Activated CD4-positive, alpha-beta T cell treated with anti-CD3 and anti-CD28 coated beads, Interleukin-2, amount 50 U/mL, for 4 hours (primary cell): Measurements from ENCODE around the gene PEX16.
"Not testable (repeated sequence)": the region's sequence is repeated elsewhere in the genome, so short reads cannot be mapped to it uniquely, and the experiment has no call there.

Source experiments
- DNase-seq, 2 experiments: peaks; one replicate each; pipeline ENCODE4 v3.0.0-alpha.2; 2020

Gene PEX16

DNA sequence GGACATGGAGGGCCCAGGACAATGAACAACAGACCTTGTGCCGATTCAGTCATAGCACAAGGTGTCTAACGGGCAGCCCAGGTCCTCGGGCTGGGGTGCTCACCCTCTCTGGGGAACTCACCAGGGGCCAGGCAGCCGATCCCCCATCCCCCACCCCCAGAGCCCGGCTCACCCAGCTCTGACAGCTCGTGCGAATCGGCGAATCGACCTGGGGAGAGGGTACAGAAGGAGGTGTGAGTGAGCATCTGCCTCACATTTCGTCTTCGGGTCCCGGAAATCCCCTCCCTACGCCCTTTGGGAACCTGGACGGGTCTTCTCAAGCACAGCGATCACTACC, 423 bp downstream of the PEX16 start:
- DNase-seq: peak; percentile 12 to 19

DNA sequence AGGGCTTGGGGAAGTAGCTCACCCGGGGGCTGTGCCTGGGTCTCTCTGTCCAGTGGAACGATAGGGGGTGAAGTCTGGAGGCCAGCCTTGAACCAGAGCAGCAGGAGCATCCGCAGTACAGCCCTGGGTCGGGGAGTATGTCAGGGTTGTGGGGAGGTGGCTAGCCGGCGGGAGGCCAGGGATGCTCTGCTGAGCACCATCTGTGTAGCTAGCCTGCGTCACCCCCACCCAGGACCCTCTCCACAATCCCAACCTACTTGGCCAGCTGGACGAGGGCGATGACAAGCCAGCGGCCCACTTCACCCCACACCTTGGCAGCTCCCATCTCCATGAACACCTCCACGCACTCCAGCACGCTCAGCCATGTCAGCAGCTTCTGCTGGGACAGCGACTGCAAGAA, 2.2 kb downstream of the PEX16 start:
- DNase-seq: no peak

DNA sequence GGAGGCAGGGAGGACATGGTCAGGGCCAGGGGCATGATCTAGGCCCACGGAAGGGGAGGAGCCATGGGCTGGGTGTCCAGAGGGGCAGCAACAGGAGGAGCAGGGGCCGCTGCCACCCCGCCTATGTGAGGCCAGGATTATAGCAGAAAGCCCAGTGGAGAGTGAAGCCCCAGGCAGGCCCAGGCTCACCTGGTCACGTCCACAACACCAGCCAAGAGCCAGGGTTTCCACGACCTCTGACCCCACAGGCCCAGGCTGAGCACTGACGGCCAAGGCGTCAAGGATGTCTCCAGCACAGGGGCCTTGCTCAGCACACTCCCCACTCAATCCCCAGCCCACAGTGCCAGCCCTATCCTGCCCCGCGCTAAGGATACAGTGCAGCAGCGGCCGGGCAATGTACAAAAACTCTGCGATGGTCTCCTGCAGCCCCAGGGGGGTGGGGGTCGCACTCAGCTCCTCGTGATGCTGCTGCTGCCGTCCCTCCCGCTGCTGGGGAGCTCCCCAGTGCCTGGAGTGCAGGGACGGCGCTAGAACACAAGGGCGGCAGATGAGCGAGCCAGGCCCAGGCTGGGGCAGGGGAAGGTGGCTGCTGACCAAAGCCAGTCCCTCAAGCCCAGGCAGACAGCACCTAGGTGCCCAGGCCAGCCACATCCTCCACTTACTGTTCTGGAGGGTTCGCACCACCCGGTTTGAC, 3.6 kb downstream of the PEX16 start:
- no peak for DNase-seq

DNA sequence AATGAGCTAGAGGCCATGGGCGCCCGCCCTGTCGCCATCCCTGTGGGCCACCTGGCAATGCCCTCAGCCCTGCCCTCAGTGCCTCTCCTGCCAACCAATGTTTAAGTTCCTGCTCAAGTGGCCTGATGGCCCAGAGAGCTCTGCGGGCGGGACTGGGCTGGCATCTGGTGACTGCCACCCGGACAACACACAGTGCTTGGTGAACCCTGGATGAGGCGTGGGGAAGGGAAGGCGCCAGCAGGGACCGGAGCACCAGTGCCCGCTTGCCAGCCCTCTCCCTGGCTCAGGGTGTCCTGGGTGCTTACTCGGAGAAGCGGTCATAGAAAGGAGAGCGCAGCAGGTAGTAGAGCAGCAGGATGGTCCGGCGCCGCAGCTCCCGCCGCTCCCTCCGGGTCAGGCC, 4.2 kb downstream of the PEX16 start:
- DNase-seq: no peak

DNA sequence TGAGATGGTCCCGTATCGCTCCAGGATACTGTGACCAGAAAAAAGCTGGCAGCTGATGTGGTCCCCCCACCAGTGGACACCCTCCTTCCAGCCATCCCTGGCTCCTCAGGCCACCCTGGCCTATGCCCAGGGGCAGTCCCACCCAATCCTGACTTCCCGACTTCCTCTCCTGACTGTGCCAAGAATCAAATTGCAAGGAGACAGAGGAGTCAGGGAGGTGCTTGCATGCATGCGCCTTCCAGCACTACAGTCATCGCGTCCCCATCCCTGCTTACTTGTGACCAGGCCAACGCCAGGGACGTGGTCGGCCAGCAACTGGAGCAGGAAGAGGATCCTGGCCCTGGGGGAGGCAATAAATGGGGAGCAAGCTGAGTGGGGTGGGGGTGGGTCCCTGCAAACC, 7.1 kb downstream of the PEX16 start:
- DNase-seq: no peak

DNA sequence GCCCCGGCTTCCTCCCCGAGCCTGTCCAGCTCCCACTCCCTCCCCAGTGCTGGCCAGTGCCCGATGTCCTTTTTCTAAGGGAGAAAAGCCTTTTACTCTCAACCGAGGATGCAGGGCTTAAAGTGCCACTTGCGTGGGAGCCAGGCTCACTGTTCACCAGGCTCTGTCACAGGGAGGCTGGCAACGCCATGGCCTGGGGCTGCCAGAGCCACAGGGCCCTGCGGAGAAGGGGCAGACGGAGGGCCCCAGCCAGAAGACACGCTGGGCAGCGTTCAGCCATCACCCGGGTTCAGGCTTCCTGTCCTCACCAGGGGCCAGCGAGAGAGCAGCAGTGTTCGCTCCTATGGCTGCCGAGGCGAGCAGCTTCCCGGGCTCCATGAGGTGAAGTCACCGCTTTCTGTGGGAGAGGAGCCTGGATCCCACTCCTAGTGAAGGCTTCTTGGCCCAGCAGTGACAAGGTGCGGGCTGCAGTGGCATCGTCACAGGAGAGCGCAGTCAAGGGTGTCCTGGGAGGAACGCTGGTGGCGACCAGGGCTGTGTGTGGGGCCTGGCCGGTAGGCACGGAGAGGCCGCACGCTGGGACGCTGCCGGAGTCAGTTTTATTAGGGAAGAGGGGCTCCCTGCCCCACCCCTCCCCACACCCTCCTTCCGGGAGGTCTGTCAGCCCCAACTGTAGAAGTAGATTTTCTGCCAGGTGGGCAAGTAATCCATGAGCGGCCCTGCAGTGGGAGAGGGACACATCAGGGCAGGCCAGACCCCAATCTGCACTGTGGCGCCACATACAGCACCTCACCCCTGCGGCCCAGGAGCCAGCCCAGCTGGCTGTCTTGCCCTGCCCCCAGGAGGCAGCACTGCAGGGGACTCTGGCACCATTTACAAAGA, 7.8 kb downstream of the PEX16 start:
- DNase-seq: no peak

DNA sequence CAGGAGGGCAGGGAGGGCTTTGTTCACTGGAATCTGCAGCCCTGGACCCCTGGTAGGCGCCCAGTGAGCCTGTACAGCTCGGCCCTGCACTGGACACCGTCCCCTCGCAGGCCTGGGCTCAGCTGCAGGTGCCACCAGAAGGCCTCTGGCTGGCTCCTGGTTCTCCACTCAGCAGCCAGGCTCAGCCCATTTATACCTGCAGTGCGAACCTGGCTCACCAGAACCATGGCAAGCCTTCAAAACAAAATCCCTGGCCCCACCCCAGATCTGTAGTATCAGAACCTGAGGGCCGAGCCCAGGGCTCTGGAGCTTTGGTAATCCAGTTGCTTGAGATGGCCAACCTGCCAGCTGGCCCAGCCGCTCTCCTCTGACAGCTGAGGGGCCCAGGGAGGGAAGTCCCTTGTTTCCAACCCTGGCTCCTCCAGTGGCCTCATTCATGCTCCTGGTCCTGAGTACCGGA, 9.7 kb downstream of the PEX16 start:
- no peak for DNase-seq

DNA sequence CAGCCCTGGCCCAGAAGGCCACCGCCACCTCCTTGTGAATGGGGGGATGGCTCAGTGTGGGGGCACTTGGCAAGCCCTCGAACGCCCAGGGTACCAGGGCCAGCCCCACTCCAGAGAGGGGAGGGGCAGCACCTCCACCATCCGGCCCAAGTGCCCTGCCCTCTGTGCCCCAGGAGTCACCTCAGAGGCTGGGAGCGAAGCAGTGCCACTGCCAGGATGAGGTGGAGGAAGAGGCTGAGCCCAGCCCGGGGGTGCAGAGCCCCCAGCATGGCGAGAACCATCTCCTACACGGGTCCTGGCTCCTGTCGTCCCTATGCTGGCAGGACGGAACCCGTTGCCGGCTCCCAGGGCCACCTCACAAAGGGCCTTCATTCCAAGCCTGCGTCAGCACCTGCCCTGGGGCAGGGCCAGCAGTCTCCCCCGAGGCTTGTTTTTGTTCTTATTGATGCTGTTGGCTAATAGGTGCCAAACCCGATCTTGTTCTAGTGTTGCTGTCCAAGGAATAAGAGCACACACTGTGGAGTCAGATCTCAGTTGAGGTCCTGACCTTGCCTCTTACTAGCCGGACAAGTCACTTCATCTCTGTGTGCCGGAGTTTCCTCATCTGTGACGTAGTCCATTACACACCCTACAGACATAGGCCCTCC, 10.6 kb downstream of the PEX16 start, which contains the start of gene FREY1:
Gene FREY1 (minus strand): TSS at position 307 of the 647 bp plus-strand sequence. CDS start 26 bp downstream, at position 281.
- no peak for DNase-seq

DNA sequence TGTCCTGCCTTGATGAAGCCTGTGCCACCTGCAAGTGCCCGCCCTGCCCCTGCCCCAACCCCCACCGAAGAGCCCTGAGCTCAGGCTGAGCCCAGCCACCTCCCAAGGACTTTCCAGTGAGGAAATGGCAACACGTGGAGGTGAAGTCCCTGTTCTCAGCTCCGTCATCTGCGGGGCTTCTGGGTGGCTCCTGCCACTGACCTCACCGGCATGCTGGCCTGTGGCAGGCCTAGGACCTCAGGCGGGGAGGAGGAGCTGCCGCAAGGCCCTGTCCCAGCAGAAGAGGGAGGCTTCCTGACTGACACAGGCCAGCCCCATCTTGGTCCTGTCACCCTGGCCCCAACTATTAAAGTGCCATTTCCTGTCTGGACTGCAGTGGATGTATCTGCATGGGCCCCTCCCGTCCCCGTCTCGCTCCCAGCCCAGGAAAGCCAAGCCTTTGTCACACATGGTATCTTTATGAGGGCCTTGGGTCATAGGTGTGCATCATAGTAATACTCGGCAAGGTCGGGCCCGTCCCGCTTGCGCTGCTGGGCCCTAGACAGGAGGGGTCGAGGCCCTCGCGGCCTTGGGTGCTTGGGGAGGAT, 11.5 kb downstream of the PEX16 start:
- DNase-seq: no peak

DNA sequence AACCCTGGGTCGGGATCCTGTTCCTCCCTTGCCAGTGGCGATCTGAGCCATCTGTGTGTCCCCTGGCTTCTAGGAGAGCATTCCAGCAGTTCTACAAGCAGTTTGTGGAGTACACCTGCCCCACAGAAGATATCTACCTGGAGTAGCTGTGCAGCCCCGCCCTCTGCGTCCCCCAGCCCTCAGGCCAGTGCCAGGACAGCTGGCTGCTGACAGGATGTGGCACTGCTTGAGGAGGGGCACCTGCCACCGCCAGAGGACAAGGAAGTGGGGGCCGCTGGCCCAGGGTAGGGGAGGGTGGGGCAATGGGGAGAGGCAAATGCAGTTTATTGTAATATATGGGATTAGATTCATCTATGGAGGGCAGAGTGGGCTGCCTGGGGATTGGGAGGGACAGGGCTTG, 12.1 kb downstream of the PEX16 start:
- DNase-seq: not testable (repeated sequence)

DNA sequence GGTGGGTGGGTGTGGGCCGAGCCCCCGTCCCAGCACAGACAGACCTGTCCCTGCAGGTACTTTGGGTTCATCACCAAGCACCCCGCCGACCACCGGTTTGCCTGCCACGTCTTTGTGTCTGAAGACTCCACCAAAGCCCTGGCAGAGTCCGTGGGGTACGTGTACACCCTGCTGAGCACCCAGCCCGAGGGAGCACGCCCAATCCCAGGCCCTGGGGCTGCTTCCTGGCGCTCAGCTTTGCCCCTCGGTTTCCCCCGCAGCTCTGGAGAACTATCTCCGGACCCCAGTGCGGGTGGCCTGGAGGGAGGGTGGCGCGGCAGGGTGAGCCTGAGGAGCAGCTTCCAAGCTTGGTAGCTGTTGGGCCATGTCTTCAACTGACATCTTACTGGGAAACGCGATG, 12.6 kb downstream of the PEX16 start:
- no peak for DNase-seq

DNA sequence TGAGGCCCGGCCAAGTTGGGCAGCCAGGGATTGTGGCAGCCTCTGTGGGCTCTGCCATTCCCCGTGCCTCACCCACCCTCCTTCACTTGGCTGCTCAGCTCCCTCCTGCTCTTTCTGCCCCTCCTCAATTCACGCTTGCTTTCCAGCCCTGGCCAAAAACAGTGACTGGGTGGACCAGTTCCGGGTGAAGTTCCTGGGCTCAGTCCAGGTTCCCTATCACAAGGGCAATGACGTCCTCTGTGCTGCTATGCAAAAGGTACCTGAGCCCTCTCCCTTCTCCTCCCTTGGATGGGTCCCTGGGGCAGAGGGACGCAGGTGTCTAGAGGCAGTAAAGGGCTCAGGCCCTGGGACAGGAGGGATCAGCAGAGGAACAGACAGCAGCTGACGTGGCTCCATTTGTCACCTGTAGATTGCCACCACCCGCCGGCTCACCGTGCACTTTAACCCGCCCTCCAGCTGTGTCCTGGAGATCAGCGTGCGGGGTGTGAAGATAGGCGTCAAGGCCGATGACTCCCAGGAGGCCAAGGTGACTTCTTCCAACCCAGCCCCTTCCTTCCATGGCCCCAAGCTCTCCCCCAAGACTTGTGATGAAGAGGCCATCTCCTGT, 13.3 kb downstream of the PEX16 start:
- DNase-seq: no peak

DNA sequence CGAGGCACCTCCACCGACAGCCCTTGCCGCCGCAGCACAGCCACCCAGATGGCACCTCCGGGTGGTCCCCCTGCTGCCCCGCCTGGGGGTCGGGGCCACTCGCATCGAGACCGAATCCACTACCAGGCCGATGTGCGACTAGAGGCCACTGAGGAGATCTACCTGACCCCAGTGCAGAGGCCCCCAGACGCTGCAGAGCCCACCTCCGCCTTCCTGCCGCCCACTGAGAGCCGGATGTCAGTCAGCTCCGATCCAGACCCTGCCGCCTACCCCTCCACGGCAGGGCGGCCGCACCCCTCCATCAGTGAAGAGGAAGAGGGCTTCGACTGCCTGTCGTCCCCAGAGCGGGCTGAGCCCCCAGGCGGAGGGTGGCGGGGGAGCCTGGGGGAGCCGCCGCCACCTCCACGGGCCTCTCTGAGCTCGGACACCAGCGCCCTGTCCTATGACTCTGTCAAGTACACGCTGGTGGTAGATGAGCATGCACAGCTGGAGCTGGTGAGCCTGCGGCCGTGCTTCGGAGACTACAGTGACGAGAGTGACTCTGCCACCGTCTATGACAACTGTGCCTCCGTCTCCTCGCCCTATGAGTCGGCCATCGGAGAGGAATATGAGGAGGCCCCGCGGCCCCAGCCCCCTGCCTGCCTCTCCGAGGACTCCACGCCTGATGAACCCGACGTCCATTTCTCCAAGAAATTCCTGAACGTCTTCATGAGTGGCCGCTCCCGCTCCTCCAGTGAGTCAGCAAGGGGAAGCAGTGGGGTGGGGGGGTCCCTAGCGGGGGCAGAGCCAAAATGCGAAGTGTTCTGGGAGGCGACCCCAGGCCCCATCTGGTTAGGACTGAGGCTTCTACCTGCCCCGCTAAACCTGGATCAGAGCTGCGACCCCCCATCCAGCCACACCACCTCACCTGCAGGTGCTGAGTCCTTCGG, 15.0 kb downstream of the PEX16 start:
- DNase-seq: no peak

DNA sequence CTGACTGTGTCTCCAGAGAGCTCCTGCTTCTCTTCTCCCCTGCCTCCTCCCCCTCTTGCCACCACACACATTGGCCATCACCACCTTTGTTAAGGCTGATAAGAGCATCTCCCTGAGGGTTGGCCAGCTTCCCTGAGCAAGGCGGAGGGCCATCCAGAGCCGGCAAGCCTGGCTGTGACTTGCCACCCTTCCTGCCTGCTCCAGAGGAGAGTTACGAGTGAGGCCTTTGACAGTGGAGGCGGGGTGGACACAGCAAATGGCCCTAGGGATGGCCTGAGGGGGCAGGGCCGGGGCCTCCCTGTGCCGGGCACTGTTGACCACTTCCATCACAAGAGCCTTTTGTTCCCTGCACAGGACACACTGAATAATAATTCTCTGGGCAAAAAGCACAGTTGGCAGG, 16.1 kb downstream of the PEX16 start:
- no peak for DNase-seq

DNA sequence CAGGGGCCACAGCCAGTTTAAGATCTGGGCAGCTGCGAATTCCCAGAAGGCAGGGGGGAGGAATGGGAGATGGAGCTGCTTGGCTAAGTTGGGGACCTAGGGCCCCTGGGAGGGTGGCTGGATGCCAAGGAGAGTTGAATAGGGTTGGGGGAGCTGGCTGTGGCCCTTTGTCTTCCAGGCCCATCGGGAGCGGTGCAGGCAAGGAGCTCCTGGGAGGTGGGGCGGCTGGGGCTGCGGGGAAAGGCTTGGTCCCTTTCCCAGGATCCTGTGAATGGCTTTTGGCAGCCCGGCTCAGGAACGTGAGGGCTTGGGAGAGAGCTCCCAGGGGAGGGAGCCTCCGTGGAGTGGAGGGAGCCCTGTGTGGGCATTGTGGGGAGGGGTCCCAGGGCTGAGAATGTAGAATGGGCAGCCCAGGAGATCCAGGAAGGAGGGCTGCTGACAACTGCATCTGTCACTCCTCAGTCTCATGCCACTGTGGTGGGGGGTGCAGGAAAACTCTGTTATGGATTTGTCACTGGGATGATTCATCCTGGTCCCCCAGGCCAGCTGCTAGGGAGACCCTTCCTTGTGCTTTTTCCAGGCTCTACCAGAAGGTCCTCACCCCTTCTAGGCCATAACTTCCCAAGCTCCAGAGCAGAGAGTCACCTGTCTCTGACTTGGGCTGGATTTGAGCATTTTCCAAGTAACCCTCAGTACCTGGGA, 16.6 kb downstream of the PEX16 start:
- DNase-seq: no peak

DNA sequence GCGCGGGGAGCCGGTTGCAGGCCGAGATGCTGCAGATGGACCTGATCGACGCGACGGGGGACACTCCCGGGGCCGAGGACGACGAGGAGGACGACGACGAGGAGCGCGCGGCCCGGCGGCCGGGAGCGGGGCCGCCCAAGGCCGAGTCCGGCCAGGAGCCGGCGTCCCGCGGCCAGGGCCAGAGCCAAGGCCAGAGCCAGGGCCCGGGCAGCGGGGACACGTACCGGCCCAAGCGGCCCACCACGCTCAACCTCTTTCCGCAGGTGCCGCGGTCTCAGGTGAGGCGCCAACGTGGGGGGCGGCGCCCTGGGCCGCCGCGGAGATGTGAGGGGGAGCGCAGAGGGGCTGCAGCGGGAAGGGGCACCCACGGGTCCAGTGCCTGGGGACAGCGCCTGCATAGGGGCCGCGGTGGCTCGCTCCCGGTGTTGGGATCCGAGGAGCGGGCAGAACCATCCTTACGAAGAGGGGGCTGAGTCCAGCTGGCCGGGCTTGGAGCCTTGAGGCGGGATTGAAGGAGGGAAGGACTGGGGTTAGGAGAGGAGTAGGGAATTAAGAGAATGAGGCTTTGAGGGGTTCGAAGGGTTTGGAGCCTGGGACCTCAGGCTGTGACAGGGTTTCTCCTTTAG, 17.4 kb downstream of the PEX16 start:
- DNase-seq: not testable (repeated sequence)

DNA sequence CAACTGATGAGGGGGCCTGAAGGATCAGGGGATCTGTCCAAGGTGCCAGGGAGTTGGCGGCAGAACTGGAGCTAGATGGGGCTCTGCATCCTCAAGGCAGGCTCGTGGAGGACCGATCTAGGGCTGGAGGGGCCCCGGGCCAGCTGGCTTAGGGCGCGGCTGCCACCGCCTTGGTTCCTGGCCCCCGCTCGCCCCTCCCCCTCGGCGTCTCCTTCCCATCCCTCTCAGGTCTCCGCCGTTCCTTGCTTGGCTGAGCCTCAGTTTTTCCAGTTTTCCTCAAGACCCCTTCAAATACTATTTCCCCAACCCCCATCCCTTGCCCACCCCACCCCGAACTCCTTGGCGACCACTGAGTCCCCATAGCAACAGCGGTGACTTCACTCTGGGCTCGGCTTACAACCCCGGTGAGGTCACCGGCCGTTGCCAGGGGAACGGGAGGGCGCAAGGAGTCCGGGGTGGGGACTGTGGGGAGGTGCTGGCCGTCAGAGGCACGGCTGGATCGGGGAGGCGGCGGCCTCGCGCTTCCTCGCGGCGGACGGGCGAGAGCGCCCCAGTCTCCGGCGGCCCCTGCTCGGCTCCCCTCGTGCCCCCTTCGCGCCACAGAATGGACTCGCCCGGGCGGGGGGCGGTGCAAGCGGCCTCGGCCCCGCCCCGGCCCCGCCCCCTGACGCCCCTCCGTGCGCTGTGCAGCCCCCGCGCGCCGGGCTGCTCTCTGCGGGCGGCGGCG, 18.1 kb downstream of the PEX16 start:
- DNase-seq: peak; percentile 39 to 47

DNA sequence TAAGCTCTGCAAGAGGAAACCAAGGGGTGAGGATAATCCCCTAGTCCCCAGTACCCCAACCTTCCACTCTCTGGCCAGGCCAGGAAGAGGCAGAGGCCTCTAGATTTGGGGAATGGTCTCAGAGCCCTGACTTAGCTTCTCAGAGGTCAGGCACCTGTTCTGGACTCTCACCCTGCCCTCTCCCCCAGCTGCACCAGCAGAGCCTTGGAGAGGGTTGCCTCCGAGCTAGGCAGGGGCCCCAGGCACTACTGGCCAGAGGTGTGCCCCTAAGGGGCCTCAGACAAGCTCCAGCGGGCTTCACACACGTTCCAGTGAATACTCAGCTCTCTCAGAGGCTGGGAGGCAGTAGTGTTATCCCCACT, 18.6 kb downstream of the PEX16 start:
- no peak for DNase-seq

DNA sequence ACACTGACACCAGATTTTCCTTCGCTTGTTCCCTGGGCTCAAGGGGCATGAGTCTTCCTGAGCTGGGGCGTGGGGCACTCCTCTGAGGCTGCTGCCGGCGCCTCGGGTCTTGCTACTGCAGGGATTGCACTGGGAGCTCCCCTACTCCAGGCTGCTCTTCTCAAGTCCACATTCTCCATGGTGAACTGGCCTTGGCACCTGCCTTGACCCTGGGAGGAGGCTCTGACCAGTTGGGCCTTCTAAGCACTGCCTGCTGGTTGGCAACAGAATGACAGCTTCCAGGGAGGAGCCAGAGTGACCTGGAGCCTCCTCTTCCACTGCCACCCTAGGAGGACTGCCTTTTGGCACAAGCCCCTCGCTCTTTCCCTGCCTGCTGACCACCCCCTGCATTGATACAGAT, 20.1 kb downstream of the PEX16 start:
- no peak for DNase-seq

DNA sequence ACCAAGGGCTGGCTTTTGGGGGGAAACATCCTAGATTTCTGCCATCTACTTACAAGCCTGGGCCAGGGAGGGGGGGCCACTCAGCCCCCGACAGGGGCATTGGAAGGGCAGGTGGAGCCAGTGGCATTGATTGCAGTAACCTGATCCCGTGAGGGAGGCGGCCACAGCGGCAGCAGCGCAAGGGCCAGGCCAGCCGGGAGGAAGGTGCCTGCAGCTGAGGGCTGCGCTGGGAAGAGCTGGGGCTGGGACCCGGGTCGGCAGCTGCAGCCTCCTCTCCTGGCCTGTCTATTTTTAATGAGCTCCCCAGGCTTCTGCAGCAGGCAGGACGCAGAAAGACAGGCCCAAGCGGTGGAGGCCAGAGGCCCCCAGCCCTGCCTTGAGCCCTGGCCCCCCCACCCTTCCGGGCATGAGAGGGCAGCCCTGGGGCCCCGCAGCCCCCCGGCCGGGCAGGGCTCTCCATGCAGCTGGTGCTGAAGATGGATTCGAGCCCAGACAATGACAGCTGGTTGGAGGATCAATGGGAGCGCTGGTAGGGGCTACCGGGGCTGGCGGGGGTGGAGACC, 21.2 kb downstream of the PEX16 start:
- DNase-seq: no peak
